GM18858 (cell line): ENCODE results near the gene KIF2A.

Experiments
- ATAC-seq: cut with Tn5 transposase; IDR thresholded peaks from one replicate; pipeline ENCODE4 v1.9.1; 2021; ENCODE audit not compliant: unreplicated experiment

The KIF2A gene

DNA sequence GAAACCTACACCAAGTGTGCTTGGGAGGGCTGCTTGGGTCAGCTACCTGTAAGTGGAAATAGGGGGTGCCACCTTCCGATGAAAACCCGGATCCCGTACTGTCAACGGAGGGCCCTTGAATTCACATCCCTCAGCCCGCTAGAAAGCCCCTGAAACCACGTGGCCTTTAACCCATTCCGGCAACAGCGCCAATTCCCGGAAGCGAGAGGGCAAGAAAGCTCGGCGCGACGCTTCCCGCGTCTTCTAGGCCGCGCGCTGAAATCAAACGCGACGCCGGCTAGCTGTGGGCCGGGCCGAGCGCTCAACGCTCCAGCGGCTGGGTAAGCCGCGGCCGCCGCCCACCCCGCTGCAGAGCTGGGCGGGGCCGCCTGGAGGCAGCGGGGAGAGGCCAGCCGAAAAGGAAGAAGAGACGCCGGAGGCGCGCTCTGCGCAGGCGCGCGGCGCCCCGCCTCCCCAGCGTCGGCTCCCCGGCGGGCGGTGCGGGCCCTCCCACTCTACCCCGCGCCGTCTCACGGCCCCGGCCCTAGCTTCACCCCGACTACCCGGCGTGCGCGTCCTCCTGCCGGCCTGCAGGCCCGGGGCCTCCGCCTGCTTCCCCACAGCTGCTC is at the start of gene KIF2A:
TSS of gene KIF2A (plus strand) at position 492 of the 608 bp plus-strand sequence. CDS start 267 bp downstream, outside the sequence.
- ATAC-seq, result peak; percentile 89

DNA sequence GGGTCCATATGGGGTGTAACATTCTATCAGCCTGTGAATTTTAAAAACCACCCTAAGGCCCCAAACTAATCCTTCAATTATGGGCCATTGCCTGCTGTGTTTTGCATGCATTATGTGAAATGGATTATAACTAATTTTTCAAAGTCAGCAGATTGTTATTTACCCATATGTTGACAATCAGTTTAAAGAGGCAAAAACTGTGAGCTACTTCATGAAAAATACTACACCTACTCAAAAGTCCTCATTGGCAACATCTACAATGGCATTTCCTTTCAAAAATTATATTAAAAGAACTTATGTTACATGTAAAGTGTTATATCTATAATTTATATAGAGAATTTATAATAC is 49.0 kb upstream of the KIF2A start:
- ATAC-seq, result no peak

DNA sequence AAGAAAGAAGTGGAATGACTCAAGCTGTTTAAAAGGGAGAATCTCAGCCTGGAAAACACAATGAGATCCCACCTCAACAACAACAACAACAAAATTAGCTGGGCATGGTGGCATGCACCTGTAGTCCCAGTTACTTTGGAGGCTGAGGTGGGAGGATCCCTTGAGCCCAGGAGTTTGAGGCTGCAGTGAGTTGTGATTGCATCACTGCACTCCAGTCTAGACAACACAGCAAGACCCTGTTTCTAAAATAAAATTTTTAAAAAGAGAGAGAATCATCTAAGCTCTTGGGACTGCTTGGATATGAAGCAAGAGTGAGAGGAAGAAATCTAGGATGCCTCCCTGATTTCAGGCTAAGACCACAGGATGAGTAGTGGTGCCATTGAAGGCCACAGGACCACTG is 47.4 kb upstream of the KIF2A start:
- no peak for ATAC-seq

DNA sequence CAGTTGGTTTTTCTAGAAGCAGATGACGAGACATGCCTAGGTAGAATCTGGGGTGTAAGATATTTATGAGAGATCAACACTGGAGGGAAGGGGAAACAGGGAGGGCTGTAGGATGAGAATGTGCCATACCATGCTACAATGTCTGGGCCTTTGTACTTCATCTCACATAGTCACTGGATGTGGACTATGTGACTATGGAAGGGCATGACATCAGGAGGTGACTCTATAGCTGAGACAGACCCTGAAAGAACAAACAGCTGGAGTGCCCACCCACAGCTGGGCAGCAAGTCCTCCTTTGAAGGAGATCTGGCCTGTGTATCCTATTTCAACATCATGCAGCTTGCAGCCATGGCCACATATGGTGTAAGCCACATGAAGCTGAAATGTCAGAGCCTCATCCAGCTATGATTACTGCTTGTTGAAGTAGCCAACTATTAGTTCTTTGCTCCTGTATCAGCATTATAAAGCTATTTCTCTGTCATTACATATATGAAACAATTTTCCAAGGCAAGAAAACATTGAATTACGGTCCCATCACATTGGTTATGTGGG is 46.2 kb upstream of the KIF2A start:
- no peak for ATAC-seq

DNA sequence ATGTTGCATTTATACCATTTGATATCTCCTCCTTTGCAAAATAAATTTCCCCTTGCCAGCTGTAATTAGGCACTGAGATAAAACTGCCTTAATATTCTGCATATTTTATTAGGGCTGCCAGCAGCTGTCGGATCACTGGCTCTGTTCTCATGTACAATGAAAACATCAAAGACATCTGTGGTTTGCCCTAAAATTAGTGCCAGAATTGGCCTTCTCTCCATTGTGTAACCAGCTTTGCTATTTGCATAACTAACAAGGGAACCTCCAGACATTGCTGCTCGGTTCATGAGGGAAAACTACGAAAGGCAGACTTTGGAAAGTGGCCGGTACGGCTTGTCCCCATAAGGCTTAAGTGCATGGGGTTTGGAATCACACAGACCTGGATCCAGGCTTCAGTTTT is 45.5 kb upstream of the KIF2A start:
- ATAC-seq, result no peak

DNA sequence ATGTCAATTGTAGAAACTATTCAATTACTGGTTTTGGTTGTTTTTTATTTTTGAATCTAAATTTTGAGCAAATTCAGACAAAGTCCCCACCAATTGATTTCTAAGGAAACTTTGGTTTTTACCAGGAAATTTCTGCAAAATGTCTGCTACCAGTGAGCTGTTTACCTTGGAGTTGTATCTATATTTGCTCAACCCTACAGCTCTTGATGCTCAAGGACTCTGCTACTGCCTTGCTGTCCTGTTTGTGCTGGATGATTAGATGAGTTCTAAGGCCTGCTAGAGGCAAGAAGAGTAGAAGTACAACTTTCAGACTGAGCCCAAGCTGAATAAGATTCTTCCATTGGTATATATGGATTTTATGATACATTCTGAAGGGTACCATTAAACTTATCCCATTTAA is 42.6 kb upstream of the KIF2A start:
- no peak for ATAC-seq

DNA sequence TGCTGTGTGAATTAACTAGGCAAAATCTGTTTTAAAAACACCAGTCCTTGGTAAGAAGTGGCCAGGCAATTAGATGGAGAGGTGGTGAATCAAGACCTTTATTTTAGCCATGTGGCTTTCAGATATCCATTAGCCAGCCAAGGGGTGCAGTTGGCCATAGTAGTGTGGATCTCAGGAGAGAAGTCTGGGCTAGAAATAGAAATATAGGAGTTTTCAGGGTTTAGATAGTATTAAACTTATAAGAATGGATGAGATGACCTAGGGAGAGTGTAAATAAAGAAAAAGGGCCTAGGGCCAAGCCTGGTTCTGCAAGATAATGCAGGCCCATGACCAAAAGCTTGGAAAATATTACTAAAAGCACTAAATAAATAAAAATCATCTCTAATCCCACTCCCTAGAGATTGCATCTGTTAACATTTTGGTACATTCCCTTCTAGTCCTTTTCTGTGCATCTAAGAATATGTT is 40.3 kb upstream of the KIF2A start:
- no peak for ATAC-seq

DNA sequence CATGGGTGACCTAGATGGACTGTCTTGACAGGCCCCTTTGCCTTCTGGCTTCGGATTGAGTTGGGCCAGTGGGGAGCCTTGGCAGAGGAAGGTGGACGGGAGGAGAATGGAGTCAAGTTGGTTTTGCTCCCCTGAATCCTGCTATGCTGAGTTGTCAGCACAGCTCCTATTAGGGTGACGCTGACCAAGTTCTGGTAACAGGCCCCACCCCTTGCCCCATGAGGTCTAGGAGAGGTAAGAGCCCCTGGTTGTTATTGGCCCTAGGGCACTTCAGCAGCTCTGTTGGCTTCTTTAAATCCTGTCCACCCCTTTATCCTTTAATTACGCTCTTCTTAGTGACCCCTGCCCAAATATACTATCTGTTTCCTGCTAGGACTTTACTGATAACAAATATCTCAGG is 39.4 kb upstream of the KIF2A start:
- no peak for ATAC-seq

DNA sequence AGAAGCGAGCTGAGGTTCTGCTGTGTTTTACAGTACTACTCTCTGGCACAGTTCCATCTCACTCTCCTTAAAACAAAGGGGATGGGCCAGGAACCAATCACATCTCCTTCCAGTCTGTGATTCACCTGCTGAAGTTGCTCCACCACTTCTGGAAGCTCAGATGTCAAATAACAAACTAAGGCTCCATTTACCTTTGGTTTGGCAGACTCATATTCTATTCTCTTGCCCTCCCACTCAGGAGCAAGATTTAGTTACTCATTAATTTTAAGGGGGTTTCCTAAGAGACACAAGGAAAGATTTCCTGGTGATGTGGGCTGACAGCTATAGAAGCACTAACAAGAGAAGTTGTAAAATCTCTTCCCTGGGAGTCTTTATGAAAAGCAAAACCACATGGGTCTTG is 37.8 kb upstream of the KIF2A start:
- peak; percentile 68 for ATAC-seq

DNA sequence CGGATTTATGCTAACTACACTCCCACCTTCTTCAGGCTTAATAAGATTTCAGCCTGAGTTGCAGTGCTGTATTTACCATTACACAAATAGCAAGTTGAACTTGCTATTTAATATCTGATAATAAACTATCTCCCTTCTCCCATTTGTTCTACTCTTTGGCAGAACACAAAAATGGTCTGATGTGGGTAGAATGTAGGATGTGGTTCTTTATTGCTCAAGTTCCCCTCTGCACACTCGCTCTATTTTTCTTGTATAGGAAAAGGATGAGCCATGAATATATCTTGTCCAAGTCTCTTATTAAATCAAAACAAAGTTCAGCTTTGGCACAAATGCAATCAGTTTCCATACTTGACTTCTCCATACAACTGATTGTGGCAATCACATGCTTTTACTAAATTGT is 37.2 kb upstream of the KIF2A start:
- ATAC-seq, result no peak

DNA sequence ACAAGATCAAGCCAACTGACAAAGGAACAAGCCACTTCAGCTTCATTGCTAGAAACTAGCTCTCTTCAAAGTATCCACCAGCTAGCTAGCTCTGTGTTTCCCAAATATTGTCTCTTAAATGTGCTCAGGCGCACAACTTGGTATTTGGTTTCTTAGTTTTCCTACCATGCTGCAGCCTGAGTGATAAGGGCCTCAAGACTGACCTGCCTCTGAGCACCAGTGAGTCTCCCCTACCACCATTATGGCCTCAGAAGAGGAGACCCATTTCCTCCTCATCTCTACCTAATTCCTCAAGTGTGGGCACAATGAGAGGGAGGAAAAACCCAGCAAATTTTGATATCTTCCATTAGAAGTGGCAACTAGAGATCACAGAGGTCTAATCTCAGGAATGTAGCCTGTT is 34.6 kb upstream of the KIF2A start:
- ATAC-seq, result no peak

DNA sequence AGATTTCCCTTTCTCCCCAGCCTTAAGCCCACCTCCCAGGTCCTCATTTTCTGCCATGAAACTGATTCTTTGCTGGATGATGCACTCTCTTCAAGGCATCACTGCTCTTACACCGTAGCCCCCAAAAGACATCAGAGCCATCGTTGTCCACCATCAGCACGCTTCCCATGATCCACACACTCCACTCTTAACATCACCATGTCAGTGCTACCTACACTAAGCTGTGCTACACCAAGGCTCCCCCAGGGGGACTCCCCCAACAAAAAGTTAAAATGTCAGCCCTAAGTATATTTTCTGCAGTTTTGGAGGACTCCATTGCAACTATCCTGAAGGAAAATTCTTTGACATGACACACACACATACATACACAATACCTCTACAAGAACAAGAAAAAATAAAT is 34.1 kb upstream of the KIF2A start:
- no peak for ATAC-seq

DNA sequence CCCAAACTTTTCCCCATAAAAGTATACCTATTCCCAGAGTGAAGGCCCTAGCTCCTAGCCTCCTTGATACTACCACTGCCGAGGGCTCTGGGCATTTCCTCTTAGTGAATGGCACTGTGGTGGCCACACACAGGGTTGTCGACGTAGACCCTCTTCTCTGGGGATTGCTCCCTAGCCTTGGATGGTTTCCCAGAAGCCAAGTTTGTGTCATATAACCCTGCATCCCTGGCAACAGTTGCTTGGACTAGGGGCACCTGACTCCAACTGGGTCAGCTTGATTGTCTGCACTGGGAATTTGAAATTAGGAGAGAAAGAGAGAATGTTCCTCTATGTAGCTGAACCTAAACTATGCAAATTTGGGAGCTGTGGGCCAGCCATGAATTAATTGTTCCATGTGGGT is 32.3 kb upstream of the KIF2A start:
- no peak for ATAC-seq

DNA sequence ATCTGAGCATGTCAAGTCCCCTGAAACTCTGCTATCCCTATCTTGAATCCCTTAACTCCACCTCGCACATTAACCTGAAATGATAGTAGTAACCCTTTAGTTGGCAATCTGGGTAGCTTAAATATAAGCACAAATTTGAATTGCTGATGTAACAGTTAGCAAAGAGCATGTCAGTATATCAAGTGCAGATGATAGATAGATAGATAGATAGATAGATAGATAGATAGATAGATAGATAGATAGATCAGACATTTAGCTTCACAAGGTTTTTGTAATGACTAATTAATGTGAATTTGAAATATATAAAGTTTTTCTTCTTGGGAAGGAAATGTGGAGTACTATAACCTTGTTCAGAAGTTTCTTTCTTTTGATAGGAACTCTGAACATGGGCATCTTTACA is 30.4 kb upstream of the KIF2A start:
- ATAC-seq, result no peak

DNA sequence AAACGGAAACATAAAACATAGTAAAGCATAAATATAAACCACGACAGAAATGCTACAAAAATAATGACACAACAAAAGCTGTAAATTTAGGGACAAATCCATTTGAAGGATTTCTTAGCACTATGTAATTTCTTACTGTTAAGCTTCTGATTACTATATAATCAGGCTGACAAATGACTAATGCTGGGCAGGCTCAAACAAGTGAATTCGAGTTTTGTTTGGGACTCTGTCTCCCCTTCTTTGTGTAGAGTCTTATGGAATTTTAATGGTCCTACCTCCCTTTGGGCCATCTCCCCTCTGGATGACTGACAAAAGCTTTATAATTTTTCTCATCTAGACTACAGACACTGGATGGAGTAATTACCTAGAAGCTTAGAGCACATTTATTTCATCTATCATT is 24.6 kb upstream of the KIF2A start:
- ATAC-seq, result no peak

DNA sequence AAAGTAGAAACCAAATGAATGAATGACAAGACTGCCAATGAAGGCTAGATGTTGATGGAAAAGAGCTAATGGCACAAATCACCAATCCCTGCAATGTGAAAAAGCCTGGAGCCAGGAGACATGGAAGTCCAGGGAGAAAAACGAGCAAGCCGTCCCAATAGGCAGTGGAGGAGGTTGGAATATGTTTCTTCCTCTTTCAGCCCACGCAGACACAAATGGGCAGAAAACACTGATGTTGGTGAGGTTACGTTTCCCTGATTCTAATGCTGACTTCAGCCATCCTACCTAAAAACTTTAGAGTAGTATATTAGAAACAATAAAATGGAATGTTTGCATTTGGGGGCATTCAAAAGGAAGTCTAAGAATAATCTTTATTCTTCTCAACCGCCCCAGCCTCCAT is 23.9 kb upstream of the KIF2A start:
- no peak for ATAC-seq

DNA sequence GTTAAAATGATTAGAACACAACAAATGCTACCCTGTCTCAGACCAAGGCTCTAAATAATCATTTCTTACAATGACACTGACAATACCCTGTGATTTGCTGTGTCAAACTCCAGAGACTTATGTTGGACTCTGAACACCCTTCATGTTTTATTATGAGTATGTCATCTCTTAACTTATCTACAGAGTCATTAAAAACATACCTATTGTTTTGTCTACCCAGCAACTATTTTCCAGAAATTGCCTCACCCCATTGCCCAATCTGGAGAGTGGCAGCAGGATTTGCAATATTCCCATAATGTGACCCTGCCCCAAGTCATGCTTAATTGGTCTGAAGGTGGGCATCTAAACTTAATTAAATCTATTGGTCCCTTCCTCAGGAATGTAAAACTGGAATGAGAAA is 23.0 kb upstream of the KIF2A start:
- no peak for ATAC-seq

DNA sequence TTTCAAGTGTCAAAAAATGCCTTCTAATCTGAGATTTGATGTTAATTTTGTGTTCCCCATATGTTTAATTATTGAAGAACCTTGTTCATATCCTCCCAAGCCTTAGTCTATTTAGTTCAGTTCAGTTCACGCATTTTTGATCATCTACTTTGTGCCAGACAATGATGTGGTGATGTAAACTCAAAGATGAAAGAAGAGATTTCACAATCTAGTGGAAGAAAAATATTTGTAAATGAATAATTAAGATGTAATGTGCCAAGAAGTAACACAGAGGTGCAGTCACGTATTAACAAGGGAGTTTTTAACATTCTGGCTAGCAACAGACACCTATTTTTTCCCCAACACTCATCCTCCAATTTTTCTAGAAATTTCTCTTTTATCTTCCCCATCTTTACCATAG is 22.1 kb upstream of the KIF2A start:
- no peak for ATAC-seq

DNA sequence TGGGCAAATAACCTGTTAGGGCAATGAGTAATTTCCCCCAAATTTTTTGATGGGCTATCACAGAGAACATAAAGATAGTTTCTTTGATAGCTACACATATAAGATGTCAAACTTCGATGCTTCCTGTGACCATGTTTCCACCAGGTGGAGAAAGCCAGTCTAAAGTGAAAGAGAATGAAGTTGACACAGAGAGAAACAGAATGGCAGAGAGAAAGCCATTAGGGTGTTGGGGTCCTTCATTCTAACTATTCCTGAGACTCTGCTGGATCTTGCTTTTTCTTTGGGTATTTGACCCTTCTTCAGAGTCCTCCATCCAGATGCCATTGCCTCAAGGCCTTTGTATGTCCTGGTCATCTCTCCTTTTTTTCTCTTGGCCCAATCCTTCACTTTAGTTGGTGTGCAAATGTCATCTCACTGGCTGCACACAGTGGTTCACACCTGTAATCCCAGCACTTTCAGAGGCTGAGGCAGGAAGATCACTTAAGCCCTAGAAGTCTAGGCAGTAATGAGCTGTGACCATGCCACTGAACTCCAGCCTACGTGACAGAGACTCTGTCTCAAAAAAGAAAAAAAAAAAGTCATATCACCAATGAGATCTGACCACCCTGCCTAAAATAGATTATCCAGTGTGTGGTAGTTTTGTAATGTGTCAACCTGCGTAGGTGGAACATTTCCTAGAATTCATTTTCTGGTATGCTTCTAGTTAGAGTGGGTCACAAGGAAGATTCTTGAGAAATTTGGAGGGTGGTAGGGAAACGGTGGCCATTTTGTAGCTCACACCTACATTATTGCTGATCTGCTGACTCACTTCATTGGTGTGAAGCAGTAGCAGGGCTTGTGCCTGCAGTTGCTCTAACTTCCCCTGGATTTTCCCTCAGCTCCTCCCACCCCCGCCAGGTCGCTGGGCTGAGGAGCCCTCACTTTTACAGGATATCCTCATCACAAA is 20.8 kb upstream of the KIF2A start:
- peak; percentile 75 for ATAC-seq

DNA sequence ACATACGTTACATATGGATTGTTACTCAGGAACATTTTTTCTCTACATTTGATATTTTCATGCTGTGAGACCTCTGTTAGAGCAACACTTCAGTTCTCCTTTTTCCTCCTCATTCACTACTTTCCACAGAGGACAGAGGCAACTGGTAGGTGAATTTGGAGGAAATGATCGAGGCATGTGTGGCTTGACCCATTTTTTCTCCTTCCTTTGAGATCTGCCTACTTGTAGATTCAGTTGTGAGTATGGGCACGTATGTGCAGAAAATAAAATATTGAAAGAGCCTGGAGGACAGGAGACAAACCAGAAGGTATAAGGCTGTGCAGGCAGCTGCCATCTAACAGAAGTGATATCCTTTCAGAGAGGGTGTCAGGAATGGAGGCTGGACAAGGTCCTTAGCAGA is 19.2 kb upstream of the KIF2A start:
- ATAC-seq, result no peak

DNA sequence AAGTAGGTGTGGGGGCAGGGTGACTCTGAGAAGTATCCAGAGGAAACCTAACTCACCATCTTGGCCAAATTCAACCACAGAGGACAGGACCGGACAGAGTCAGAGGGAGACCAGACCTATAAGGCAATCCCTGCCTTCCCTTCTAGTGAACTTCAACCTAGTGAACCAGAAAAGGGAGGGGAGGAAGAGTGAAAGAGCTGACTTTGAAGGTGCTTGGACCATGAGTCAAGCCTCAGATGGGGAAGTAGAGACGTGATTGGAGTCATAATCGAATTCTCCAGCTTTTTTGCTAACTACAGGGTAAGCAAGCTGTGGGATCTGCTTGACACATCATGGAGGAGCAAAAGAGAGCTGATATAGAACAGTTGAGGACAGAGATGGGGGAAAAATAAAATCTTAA is 18.8 kb upstream of the KIF2A start:
- ATAC-seq, result no peak

DNA sequence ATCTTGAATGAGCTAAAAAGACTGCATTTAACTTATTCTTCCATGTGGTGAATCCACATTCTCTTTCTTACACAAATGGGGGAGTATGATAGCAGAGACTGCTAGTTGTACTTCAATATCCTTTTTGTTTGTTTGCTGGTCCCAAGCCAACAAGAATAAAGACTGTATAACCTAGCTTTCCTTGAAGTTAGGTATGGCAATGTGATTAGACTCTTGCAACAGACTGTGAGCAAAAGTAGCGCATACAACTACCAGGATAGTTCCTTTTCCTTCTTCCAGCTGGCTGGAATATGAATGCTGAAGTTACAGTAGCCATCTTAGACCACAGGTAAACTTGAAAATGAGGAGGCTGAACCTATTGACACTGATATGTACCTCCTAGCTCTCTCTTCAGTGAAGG is 17.9 kb upstream of the KIF2A start:
- no peak for ATAC-seq
